ENCODE results near the gene BICC1. TPM values are rescaled to one million over a fixed set of nuclear protein-coding genes. Genes with fewer than 3 reads are reported as not detected.

BICC1 gene
- polyA plus RNA-seq, 3 donors = 0.02 to 0.24 (median 0.14) TPM

DNA sequence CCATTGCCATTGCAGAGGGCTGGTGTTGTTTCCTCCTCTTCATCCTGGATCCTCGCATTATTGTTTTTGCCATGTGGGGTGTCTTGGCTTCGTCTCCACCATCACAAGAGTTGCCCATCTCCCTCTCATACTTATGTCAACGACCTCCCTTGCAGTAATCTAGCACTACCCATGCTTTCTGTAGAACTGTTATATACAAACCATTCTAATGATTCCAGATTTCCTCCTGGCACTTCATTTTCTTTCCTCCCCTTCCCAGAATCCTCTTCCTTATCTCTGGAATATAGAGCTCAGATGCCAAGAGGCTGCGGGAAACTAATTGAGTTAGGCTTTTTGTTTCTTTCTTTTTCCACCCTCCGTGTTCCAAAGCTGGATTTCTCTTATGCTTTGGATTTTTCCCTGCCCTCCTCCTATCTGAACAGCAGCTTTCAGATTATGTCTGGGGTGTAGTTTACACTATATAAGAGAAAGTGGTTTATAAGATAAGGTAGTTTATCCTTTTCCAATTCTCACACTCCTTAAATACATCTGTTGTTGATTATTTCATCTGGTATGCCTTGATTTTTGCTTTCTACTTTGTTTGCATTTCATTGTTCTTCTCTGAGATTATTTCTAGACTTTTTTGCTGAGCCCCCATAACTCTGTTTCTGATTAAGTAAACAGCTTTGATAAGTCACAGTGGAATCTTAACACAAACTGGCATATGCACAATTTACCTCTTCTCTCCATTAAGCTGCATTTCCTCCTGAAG lies 264.1 kb downstream of the BICC1 start:
- 100% methylated on average over 2 of the region's 5 CpGs for WGBS (ENCODE audit: insufficient coverage)
- Mint-ChIP-seq H3K27ac (no peak overlapping the region), H3K9me3 (peaks cover 0 to 2% (median 0%) of the 10 kb centered on the region in 7 donors), H3K36me3 (no peaks in the 10 kb centered on the region), H3K27me3 (ENCODE audit: low read depth in 3 of 3) (peaks cover 0 to 2% (median 0%) of the 10 kb centered on the region in 3 donors), H3K4me1 (no peaks in the 10 kb centered on the region), H3K4me3 (no peak overlapping the region)
- Histone ChIP-seq H3K4me2 (replicated peaks; ENCODE audit: extremely low read depth, low read length, poor library complexity, severe bottlenecking) (no peak overlapping the region), H3K36me3 (replicated peaks in 1 of 2; ENCODE audit: control insufficient read depth in 1 of 2, insufficient read depth in 2 of 2, low read length in 2 of 2) (no peaks in the 10 kb centered on the region), H2AFZ (ENCODE audit: insufficient read depth, low read depth, low read length, poor library complexity, severe bottlenecking) (no peak overlapping the region), H3K27me3 (ENCODE audit: control insufficient read depth in 2 of 2, insufficient read depth in 2 of 2, low read length in 2 of 2) (no peaks in the 10 kb centered on the region), H3K9me3 (replicated peaks in 1 of 2; ENCODE audit: control insufficient read depth in 1 of 2, insufficient read depth in 1 of 2, low read length in 2 of 2) (no peaks in the 10 kb centered on the region), H4K20me1 (ENCODE audit: insufficient read depth, low read length) (no peaks in the 10 kb centered on the region), H3K79me2 (ENCODE audit: insufficient read depth, low read length) (no peaks in the 10 kb centered on the region), H3K9ac (ENCODE audit: insufficient read depth, low read length, poor library complexity, severe bottlenecking) (no peak overlapping the region), H3K4me3 (replicated peaks in 1 of 3; ENCODE audit: low read depth in 2 of 3, low read length in 3 of 3) (no peak overlapping the region), H3K27ac (ENCODE audit: low read depth in 1 of 2, low read length in 2 of 2) (no peak overlapping the region), H3K4me1 (ENCODE audit: control insufficient read depth in 1 of 2, insufficient read depth in 2 of 2, low read length in 2 of 2) (no peaks in the 10 kb centered on the region)
- no peak for DNase-seq
- TF ChIP-seq, protein P1, sequence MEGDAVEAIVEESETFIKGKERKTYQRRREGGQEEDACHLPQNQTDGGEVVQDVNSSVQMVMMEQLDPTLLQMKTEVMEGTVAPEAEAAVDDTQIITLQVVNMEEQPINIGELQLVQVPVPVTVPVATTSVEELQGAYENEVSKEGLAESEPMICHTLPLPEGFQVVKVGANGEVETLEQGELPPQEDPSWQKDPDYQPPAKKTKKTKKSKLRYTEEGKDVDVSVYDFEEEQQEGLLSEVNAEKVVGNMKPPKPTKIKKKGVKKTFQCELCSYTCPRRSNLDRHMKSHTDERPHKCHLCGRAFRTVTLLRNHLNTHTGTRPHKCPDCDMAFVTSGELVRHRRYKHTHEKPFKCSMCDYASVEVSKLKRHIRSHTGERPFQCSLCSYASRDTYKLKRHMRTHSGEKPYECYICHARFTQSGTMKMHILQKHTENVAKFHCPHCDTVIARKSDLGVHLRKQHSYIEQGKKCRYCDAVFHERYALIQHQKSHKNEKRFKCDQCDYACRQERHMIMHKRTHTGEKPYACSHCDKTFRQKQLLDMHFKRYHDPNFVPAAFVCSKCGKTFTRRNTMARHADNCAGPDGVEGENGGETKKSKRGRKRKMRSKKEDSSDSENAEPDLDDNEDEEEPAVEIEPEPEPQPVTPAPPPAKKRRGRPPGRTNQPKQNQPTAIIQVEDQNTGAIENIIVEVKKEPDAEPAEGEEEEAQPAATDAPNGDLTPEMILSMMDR (IDR thresholded peaks at IDR 0.05) = no peak
- intact Hi-C loops (cut with micrococcal nuclease) = no loop called here

DNA sequence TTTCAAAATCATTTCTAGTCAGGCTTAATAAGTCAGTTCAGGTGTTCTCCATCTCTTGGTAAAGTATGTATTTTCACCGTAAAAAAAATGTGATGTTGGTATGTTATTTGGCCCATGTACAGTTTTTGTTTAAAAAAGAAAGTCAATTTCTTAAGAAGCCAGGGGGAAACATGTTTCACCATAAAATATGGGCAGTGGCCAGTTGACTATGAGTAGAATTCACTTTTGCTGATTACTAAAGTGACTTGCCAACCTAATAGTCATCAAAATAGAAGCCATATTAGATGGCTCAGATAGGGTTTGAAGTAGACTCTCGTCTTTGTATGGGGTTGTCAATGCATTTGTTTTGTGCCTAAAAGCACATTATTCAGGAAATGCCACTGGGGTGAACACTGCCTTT lies 266.3 kb downstream of the BICC1 start:
- Histone ChIP-seq H4K20me1 (ENCODE audit: insufficient read depth, low read length) (no peaks in the 10 kb centered on the region), H3K4me3 (replicated peaks in 1 of 3; ENCODE audit: low read depth in 2 of 3, low read length in 3 of 3) (no peak overlapping the region), H3K4me1 (ENCODE audit: control insufficient read depth in 1 of 2, insufficient read depth in 2 of 2, low read length in 2 of 2) (peaks cover 7% of the 10 kb centered on the region in 2 donors), H3K9ac (ENCODE audit: insufficient read depth, low read length, poor library complexity, severe bottlenecking) (no peak overlapping the region), H3K4me2 (replicated peaks; ENCODE audit: extremely low read depth, low read length, poor library complexity, severe bottlenecking) (no peak overlapping the region), H3K36me3 (replicated peaks in 1 of 2; ENCODE audit: control insufficient read depth in 1 of 2, insufficient read depth in 2 of 2, low read length in 2 of 2) (no peaks in the 10 kb centered on the region), H3K27ac (ENCODE audit: low read depth in 1 of 2, low read length in 2 of 2) (no peak overlapping the region), H3K79me2 (ENCODE audit: insufficient read depth, low read length) (no peaks in the 10 kb centered on the region), H3K9me3 (replicated peaks in 1 of 2; ENCODE audit: control insufficient read depth in 1 of 2, insufficient read depth in 1 of 2, low read length in 2 of 2) (no peaks in the 10 kb centered on the region), H3K27me3 (ENCODE audit: control insufficient read depth in 2 of 2, insufficient read depth in 2 of 2, low read length in 2 of 2) (no peaks in the 10 kb centered on the region), H2AFZ (ENCODE audit: insufficient read depth, low read depth, low read length, poor library complexity, severe bottlenecking) (no peak overlapping the region)
- DNase-seq = no peak
- H3K36me3 Mint-ChIP-seq = no peaks in the 10 kb centered on the region
- peaks cover 0 to 2% (median 0%) of the 10 kb centered on the region in 7 donors for H3K9me3 Mint-ChIP-seq
- 89% methylated on average over 1 of the region's 2 CpGs for WGBS (ENCODE audit: insufficient coverage)
- intact Hi-C loops (cut with micrococcal nuclease) = no loop called here
- peaks cover 0 to 2% (median 0%) of the 10 kb centered on the region in 3 donors for H3K27me3 Mint-ChIP-seq (ENCODE audit: low read depth in 3 of 3)
- no peak overlapping the region for H3K27ac Mint-ChIP-seq
- TF ChIP-seq, protein P1 (IDR thresholded peaks at IDR 0.05) = no peak
- peaks cover 8% of the 10 kb centered on the region for H3K4me1 Mint-ChIP-seq
- no peak overlapping the region for H3K4me3 Mint-ChIP-seq
